ENCODE data around the gene SLC39A12. TPM values are rescaled to one million over a fixed set of nuclear protein-coding genes. Genes with fewer than 3 reads are reported as not detected.

Gene SLC39A12
- total RNA-seq, 2 donors from 2014 or later, result not detected

DNA sequence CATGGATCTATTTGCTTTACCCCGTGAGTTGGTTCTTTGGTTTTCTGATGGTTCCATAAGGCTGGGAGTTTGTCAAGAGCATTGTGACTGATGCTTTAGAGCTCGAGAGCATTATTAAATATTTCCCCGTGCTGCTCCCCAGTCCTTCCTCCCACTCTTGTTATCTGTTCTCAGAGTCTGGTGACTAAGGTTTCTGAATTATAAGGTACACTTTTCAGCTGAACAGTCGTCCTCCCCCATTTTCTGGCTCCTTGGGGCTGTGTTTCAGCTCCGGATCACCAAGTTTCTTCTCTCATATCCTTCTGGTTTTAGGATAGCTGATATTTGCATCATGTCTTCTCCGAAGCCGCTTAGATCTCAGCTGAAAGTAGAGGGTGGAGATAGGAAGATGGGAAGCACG lies 130.7 kb downstream of the SLC39A12 start:
- TF ChIP-seq, protein P1, sequence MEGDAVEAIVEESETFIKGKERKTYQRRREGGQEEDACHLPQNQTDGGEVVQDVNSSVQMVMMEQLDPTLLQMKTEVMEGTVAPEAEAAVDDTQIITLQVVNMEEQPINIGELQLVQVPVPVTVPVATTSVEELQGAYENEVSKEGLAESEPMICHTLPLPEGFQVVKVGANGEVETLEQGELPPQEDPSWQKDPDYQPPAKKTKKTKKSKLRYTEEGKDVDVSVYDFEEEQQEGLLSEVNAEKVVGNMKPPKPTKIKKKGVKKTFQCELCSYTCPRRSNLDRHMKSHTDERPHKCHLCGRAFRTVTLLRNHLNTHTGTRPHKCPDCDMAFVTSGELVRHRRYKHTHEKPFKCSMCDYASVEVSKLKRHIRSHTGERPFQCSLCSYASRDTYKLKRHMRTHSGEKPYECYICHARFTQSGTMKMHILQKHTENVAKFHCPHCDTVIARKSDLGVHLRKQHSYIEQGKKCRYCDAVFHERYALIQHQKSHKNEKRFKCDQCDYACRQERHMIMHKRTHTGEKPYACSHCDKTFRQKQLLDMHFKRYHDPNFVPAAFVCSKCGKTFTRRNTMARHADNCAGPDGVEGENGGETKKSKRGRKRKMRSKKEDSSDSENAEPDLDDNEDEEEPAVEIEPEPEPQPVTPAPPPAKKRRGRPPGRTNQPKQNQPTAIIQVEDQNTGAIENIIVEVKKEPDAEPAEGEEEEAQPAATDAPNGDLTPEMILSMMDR (conservative IDR thresholded peaks at IDR 0.05), result no peak
- Mint-ChIP-seq H3K4me3 (no peak overlapping the region), H3K36me3 (ENCODE audit: low read depth) (no peaks in the 10 kb centered on the region), H3K9me3 (no peaks in the 10 kb centered on the region), H3K27me3 (ENCODE audit: insufficient read depth) (peaks cover 2% of the 10 kb centered on the region), H3K4me1 (peaks cover 4% of the 10 kb centered on the region), H3K27ac (no peak overlapping the region)
- Histone ChIP-seq H3K27me3 (ENCODE audit: control insufficient read depth, insufficient read depth, low read length, poor library complexity, severe bottlenecking) (no peaks in the 10 kb centered on the region), H3K4me1 (ENCODE audit: control insufficient read depth, insufficient read depth, low read length) (no peaks in the 10 kb centered on the region), H3K27ac (ENCODE audit: low read depth, low read length) (no peak overlapping the region), H3K9me3 (ENCODE audit: control insufficient read depth, low read length) (no peaks in the 10 kb centered on the region), H3K9ac (ENCODE audit: extremely low read depth, low read length, poor library complexity, severe bottlenecking) (no peak overlapping the region), H3K36me3 (ENCODE audit: control insufficient read depth, insufficient read depth, low read length) (no peaks in the 10 kb centered on the region), H3K4me3 (ENCODE audit: low read length) (no peak overlapping the region)
- 89 to 96% methylated on average over 4 to 8 of the region's 8 CpGs for WGBS, 2 experiments (ENCODE audit: insufficient coverage in 1 of 2, insufficient read length in 1 of 2)
- no peak for DNase-seq

DNA sequence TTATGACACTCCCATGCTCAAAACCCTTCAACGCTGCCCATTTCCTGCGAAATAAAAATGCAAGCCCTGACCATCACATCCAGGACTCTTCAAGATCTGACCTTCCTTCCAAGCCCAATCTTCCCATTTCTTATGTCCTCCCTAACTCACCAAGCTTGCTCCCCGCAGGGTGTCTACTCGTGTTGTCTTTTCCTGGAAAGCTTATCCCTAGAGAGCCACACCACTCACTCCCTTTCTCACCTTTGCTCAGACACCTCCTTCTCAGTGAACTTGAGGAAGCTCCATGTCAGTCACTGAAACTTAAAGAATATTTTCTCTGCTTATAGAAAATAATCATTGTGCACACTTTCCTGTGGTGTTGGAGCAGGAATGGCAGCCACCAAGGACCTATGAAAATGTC lies 134.1 kb downstream of the SLC39A12 start:
- no peaks in the 10 kb centered on the region for H3K9me3 ChIP-seq (ENCODE audit: control insufficient read depth, low read length)
- Mint-ChIP-seq H3K27ac (no peak overlapping the region), H3K36me3 (ENCODE audit: low read depth) (no peaks in the 10 kb centered on the region), H3K9me3 (no peaks in the 10 kb centered on the region), H3K4me3 (no peak overlapping the region), H3K4me1 (peaks cover 4% of the 10 kb centered on the region), H3K27me3 (ENCODE audit: insufficient read depth) (peaks cover 2% of the 10 kb centered on the region)
- H3K9ac ChIP-seq (ENCODE audit: extremely low read depth, low read length, poor library complexity, severe bottlenecking), result no peak overlapping the region
- no peaks in the 10 kb centered on the region for H3K4me1 ChIP-seq (ENCODE audit: control insufficient read depth, insufficient read depth, low read length)
- H3K27me3 ChIP-seq (ENCODE audit: control insufficient read depth, insufficient read depth, low read length, poor library complexity, severe bottlenecking), result no peaks in the 10 kb centered on the region
- DNase-seq, result no peak
- no peak overlapping the region for H3K4me3 ChIP-seq (ENCODE audit: low read length)
- TF ChIP-seq, protein P1 (conservative IDR thresholded peaks at IDR 0.05), result no peak
- H3K36me3 ChIP-seq (ENCODE audit: control insufficient read depth, insufficient read depth, low read length), result no peaks in the 10 kb centered on the region
- no peak overlapping the region for H3K27ac ChIP-seq (ENCODE audit: low read depth, low read length)
- 85 to 89% methylated on average over 4 of the region's 4 CpGs for WGBS, 2 experiments (ENCODE audit: insufficient coverage in 1 of 2, insufficient read length in 1 of 2)

DNA sequence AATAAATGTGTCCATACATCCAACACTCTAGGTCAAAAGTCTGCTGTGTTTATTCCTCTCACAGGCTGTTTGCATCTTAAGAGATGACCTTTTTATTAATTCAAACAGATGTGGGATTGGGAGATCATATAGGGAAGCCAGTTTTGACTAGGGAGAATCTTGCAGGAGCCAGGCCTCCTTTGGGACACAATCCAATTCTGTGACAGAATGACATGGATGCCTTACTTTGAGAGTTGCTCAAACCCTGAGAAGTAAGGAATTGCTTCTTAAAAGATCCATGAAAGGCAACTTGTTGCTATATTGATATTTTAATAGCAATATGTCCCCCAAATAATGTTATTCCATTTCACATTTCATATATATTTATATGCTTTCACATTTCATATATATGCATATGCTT lies 135.0 kb downstream of the SLC39A12 start:
- Histone ChIP-seq H3K27ac (ENCODE audit: low read depth, low read length) (no peak overlapping the region), H3K4me1 (ENCODE audit: control insufficient read depth, insufficient read depth, low read length) (no peaks in the 10 kb centered on the region), H3K9me3 (ENCODE audit: control insufficient read depth, low read length) (no peaks in the 10 kb centered on the region), H3K9ac (ENCODE audit: extremely low read depth, low read length, poor library complexity, severe bottlenecking) (no peak overlapping the region), H3K4me3 (ENCODE audit: low read length) (no peak overlapping the region), H3K36me3 (ENCODE audit: control insufficient read depth, insufficient read depth, low read length) (no peaks in the 10 kb centered on the region), H3K27me3 (ENCODE audit: control insufficient read depth, insufficient read depth, low read length, poor library complexity, severe bottlenecking) (no peaks in the 10 kb centered on the region)
- Mint-ChIP-seq H3K27ac (no peak overlapping the region), H3K36me3 (ENCODE audit: low read depth) (no peaks in the 10 kb centered on the region), H3K9me3 (no peaks in the 10 kb centered on the region), H3K4me3 (no peak overlapping the region), H3K27me3 (ENCODE audit: insufficient read depth) (peaks cover 2% of the 10 kb centered on the region), H3K4me1 (peaks cover 4% of the 10 kb centered on the region)
- no peak for DNase-seq
- TF ChIP-seq, protein P1 (conservative IDR thresholded peaks at IDR 0.05), result no peak

Measured in endodermal cell (in vitro differentiated cells).